Ascending aorta (tissue), 2 donors: ENCODE results near the gene FAM9A. TPM values are rescaled to one million over a fixed set of nuclear protein-coding genes. Genes with fewer than 3 reads are reported as not detected.
"Not testable (repeated sequence)": the region's sequence is repeated elsewhere in the genome, so short reads cannot be mapped to it uniquely, and the experiment has no call there.

ENCODE experiments used
- DNase-seq, 2 donors: peaks; one replicate each; pipeline ENCODE4 v3.0.0-alpha.2; 2019; ENCODE audit warnings: low spot score in 2 of 2
- H3K27ac ChIP-seq, 2 donors: fragments of 200-600 bp; sonication (generic); one replicate each; pipeline ENCODE4 v1.5.1; 2016 to 2017; ENCODE audit warnings: mild to moderate bottlenecking in 1 of 2
- H3K27me3 ChIP-seq: fragments of 200-600 bp; sonication (generic); one replicate; pipeline ENCODE4 v1.5.1; 2017
- H3K36me3 ChIP-seq, 2 donors: fragments of 200-600 bp; sonication (generic); one replicate each; pipeline ENCODE4 v1.5.1; 2016
- H3K4me1 ChIP-seq, 2 donors: fragments of 200-600 bp; sonication (generic); one replicate each; pipeline ENCODE4 v1.5.1; 2016 to 2017; ENCODE audit warnings: mild to moderate bottlenecking in 1 of 2
- H3K4me3 ChIP-seq, 2 donors: fragments of 200-600 bp; sonication (generic); one replicate each; pipeline ENCODE4 v1.5.1; 2016 to 2017; ENCODE audit warnings: mild to moderate bottlenecking in 1 of 2
- H3K9me3 ChIP-seq, 2 donors: fragments of 200-600 bp; sonication (generic); one replicate each; pipeline ENCODE4 v1.5.1; 2016
- intact Hi-C: fragments of 100-400 bp; cut with DNase I; formaldehyde crosslinking; loops from one replicate; pipeline ENCODE4 v1.15.1; 2023
- total RNA-seq: library from RNA; depleted of rRNA; stranded (reverse); fragments of >200 nt; gene quantifications from one replicate; pipeline ENCODE4 v1.1.0, GENCODE V29; 2016
- TF ChIP-seq, protein P1 (sequence below), 3 experiments: fragments of 200-600 bp in 2 of 3; fragments of 450-650 bp in 1 of 3; sonication (generic) in 2 of 3; IDR thresholded peaks; one replicate each; pipeline ENCODE4 v1.5.1; 2016 to 2019; ENCODE audit warnings: antibody characterized with exemption in 3 of 3, mild to moderate bottlenecking in 1 of 3, moderate library complexity in 1 of 3

FAM9A gene
- total RNA-seq, 1 donor from 2014 or later: not detected

DNA sequence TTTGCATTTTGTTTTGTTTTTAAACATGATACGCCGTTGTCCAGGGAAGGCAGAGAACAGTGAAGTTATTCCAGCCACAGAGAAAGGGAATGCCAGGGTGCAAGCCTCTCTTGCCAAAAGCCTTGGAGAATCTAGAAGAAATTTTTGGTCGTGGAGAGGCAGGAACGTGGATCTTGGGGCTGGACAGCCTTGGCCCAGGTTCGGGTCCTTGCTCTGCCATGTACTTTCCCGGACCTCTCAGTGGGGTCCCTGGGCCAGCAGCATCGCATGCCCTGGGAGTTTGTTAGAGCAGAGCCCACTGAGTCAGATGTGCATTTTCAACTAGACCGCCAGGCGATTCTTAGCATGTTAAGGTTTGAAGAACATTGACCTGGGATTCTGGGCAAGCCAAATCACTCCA, 18.6 kb downstream of the FAM9A start:
- H3K27ac ChIP-seq: no peak overlapping the region
- no peaks in the 10 kb centered on the region for H3K27me3 ChIP-seq
- intact Hi-C loops: no loop called here
- H3K9me3 ChIP-seq: no peaks in the 10 kb centered on the region
- H3K36me3 ChIP-seq: no peaks in the 10 kb centered on the region
- TF ChIP-seq, protein P1, sequence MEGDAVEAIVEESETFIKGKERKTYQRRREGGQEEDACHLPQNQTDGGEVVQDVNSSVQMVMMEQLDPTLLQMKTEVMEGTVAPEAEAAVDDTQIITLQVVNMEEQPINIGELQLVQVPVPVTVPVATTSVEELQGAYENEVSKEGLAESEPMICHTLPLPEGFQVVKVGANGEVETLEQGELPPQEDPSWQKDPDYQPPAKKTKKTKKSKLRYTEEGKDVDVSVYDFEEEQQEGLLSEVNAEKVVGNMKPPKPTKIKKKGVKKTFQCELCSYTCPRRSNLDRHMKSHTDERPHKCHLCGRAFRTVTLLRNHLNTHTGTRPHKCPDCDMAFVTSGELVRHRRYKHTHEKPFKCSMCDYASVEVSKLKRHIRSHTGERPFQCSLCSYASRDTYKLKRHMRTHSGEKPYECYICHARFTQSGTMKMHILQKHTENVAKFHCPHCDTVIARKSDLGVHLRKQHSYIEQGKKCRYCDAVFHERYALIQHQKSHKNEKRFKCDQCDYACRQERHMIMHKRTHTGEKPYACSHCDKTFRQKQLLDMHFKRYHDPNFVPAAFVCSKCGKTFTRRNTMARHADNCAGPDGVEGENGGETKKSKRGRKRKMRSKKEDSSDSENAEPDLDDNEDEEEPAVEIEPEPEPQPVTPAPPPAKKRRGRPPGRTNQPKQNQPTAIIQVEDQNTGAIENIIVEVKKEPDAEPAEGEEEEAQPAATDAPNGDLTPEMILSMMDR (IDR thresholded peaks at IDR 0.05): no peak
- no peak overlapping the region for H3K4me3 ChIP-seq
- DNase-seq: no peak
- no peaks in the 10 kb centered on the region for H3K4me1 ChIP-seq

DNA sequence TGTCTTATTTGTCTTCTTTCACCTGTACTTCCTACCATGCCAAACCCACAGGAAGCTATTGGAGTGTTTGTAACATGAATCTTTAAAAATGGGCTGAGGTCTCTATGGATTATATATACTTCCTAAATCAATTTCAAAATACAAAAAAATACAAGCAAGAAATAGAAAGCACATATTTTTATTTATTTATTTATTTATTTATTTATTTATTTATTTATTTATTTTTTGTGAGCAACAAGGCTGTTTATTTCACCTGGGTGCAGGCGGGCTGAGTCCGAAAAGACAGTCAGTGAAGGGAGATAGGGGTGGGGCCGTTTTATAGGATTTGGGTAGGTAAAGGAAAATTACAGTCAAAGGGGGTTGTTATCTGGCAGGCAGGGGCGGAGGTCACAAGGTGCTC, 19.3 kb downstream of the FAM9A start:
- H3K9me3 ChIP-seq, H3K4me3 ChIP-seq, DNase-seq, H3K4me1 ChIP-seq, H3K27ac ChIP-seq, H3K27me3 ChIP-seq, intact Hi-C loops, H3K36me3 ChIP-seq: not testable (repeated sequence)

DNA sequence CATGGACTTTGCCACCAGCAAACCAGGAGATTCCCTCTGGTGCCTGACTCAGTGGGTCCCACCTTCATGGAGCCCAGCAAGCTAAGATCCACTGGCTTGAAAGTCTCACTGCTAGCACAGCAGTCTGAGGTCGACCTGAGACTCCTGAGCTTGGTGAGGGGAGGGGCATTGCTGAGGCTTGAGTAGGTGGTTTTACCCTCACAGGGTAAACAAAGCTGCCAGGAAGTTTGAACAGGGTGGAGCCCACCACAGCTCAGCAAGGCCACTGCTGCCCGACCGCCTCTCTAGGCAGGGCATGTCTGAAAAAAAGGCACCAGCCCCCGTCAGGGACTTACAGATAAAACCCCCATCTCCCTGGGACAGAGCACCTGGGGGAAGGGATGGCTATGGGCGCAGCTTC, 28.1 kb downstream of the FAM9A start:
- DNase-seq: no peak
- Histone ChIP-seq H3K36me3 (no peaks in the 10 kb centered on the region), H3K4me1 (no peaks in the 10 kb centered on the region), H3K9me3 (no peaks in the 10 kb centered on the region), H3K27me3 (no peaks in the 10 kb centered on the region), H3K27ac (no peak overlapping the region), H3K4me3 (no peak overlapping the region)
- TF ChIP-seq, protein P1 (IDR thresholded peaks at IDR 0.05): no peak
- intact Hi-C loops: no loop called here

DNA sequence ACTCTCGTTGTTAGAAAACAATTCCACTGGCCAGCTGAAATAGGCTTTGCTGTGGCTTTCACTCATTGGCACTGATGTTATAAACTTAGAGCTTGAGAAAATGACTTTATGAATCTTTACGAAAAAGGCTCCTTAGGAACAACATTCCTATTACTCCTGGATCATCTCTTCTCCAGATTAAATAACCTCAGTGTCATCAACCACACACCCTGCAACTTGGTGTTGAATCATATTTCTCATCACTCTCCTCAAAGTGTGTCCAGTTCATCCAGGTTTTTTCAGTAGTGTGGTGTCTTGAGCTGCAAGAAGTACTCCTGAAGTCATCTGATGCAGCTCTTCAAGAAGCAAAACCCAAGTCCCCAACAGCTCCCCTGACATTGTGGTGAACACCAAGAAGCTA, 41.2 kb downstream of the FAM9A start:
- intact Hi-C loops: no loop called here
- no peak overlapping the region for H3K27ac ChIP-seq
- H3K9me3 ChIP-seq: no peaks in the 10 kb centered on the region
- H3K27me3 ChIP-seq: no peaks in the 10 kb centered on the region
- TF ChIP-seq, protein P1 (IDR thresholded peaks at IDR 0.05): no peak
- H3K4me1 ChIP-seq: no peaks in the 10 kb centered on the region
- no peaks in the 10 kb centered on the region for H3K36me3 ChIP-seq
- H3K4me3 ChIP-seq: no peak overlapping the region
- no peak for DNase-seq

DNA sequence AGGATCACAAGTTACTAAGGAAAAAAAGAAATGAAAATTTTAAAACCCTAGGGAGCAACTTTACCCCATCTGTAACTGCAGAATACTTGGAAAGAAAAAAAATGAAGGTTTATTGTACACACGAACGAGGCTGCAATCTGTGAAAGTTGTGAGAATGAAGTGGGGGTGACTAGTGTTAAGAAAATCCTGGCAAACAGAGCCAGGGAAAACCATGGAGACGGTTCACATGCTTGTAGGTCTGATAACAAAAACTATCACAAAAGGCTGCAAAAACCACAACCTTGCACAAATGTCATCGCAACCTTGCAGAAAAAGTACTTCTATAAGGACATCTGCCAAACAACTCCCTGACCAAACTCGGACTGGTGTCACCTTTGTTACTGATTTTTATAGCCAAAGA, 42.5 kb downstream of the FAM9A start:
- H3K4me1 ChIP-seq, intact Hi-C loops, H3K36me3 ChIP-seq: not testable (repeated sequence)

DNA sequence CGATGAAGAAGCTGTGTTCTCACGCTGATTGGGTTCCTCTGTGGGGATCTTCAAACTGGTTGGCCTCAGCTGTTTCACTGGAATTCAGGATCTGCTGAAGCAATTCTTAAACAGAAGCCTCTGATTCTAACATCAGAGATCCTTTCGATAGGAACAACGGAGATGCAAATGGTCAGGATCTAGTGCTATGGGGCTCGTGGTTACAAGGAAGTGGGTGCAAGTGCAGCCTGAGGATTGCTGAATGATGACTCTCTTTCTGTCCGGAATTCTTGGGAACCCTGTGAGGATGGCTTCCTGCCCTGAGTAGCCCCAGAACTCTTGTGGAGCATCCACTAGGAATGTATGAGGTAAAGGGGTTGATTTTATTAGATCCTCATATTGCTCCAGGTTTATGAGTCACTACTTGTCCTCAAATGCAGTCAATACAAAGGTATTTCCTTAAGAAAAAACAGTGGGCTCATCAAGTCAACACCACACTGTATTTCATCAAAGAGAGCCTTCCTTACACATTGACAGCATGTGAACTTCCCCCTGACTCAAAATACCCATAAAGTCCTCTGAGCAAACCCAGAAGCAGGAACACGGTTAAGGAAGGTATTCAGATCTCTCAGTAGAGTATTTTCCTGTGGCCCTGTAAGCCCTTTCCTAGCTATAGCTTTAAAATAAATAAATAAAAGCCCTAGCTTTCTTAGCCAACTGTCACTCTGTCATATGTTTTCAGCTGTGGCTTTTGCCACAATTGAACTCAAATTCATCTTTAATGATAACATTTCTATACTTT, 43.4 kb downstream of the FAM9A start:
- H3K4me1 ChIP-seq, DNase-seq, H3K27ac ChIP-seq, H3K9me3 ChIP-seq, intact Hi-C loops, H3K27me3 ChIP-seq, H3K4me3 ChIP-seq, H3K36me3 ChIP-seq: not testable (repeated sequence)

More for the DNA sequence above, 42.5 kb downstream of the FAM9A start:
- not testable (repeated sequence) for H3K4me3 ChIP-seq, H3K27me3 ChIP-seq, DNase-seq, H3K9me3 ChIP-seq, H3K27ac ChIP-seq

DNA sequence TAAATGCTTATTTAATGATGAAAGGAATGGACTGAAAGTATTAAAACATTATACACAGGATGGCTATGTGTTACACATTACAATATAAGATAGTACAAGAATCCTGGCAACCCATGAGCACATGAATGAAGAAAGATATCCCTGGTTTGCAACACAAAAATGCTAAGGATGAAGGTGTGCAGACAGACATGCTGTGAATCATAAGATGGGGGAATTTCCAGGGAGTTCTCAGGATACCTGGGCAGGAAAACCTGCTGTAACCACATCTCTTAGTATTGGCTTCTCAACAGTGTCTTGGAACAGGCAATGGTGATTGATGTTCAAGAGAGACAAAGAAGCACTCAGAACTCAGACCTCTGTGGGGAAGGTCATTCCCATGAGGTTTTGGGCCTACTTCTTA, 45.4 kb downstream of the FAM9A start:
- H3K4me3 ChIP-seq: no peak overlapping the region
- H3K9me3 ChIP-seq: no peaks in the 10 kb centered on the region
- no peak overlapping the region for H3K27ac ChIP-seq
- intact Hi-C loops: no loop called here
- no peaks in the 10 kb centered on the region for H3K36me3 ChIP-seq
- DNase-seq: no peak
- H3K4me1 ChIP-seq: no peaks in the 10 kb centered on the region
- TF ChIP-seq, protein P1 (IDR thresholded peaks at IDR 0.05): no peak
- H3K27me3 ChIP-seq: no peaks in the 10 kb centered on the region
